Medulla oblongata (tissue), 1 donor: Measurements from ENCODE around the gene ARMC5.
"Not testable (repeated sequence)": the region's sequence is repeated elsewhere in the genome, so short reads cannot be mapped to it uniquely, and the experiment has no call there.

Source experiments
- DNase-seq: peaks from one replicate; pipeline ENCODE4 v3.0.0-alpha.2; 2015; ENCODE audit errors: extremely low spot score

The ARMC5 gene, protein sequence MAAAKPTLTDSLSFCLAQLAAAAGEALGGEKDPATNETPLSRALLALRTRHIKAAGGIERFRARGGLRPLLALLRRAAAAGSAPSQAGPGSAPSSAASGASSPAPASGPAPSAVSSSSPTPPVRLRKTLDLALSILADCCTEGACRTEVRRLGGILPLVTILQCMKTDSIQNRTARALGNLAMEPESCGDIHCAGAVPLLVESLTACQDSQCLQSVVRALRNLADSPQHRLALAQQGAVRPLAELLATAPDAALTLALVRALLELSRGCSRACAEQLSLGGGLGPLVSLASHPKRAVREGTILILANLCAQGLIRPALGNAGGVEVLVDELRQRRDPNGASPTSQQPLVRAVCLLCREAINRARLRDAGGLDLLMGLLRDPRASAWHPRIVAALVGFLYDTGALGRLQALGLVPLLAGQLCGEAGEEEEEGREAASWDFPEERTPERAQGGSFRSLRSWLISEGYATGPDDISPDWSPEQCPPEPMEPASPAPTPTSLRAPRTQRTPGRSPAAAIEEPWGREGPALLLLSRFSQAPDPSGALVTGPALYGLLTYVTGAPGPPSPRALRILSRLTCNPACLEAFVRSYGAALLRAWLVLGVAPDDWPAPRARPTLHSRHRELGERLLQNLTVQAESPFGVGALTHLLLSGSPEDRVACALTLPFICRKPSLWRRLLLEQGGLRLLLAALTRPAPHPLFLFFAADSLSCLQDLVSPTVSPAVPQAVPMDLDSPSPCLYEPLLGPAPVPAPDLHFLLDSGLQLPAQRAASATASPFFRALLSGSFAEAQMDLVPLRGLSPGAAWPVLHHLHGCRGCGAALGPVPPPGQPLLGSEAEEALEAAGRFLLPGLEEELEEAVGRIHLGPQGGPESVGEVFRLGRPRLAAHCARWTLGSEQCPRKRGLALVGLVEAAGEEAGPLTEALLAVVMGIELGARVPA

DNA sequence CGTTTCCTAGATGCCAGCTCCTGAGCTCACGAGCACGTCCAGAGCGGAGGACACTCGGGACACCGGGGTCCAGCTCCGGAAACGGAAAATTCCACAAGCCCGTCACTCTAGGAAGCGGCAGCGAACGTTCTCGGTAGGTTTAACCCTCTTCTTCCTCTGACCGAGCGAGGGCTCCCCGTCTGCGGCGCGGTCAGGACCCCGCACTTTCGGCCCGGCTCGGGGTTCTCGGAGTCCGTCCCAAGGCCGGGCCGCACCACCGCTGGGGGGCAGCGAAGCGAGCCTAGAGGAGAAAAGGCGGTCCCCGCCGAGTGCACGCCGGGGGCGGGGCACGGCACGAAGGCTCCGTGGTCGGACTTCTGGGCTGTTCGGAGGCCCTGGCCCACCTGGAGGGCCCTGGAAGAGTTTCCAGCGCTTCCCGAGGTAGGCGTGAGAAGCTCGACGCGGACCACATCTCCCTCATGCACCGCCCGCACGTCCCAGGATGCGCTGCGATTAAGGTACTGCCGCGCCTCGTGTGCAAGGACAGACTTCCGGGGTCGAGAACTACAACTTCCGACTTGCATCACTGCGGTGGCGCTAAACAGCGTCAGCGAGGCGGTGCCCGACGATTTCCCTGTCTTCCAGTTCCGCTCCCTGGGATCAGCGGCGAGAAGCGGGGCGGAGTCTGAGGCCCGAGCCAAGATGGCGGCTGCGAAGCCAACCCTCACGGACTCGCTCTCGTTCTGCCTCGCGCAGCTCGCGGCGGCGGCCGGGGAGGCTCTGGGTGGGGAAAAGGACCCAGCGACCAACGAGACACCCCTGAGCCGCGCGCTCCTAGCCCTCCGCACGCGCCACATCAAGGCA lies at the start of gene ARMC5:
ARMC5 (plus strand) TSS at position 658 of the 843 bp plus-strand sequence; CDS start at position 682, 24 bp downstream.
- peak; percentile 99 for DNase-seq

DNA sequence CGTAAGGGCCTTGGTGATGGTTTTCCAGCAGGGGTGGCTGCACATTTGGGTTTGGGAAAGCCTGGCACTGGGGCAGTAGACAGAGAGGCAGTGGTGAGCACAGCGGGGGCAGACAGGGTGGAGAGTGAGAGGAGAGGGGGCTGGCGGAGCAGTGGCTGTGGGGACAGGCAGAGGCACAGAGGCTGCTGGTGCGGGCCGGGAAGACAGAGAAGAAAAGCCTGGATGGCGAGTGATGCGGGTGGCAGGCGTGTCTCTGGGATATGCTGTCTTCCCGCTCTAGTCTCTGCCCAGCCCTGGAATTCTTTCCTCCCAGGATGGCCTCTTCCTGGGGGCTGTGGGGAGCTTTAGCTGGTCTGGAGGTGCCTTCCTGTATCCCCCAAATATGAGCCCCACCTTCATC lies 49.2 kb upstream of the ARMC5 start:
- no peak for DNase-seq

DNA sequence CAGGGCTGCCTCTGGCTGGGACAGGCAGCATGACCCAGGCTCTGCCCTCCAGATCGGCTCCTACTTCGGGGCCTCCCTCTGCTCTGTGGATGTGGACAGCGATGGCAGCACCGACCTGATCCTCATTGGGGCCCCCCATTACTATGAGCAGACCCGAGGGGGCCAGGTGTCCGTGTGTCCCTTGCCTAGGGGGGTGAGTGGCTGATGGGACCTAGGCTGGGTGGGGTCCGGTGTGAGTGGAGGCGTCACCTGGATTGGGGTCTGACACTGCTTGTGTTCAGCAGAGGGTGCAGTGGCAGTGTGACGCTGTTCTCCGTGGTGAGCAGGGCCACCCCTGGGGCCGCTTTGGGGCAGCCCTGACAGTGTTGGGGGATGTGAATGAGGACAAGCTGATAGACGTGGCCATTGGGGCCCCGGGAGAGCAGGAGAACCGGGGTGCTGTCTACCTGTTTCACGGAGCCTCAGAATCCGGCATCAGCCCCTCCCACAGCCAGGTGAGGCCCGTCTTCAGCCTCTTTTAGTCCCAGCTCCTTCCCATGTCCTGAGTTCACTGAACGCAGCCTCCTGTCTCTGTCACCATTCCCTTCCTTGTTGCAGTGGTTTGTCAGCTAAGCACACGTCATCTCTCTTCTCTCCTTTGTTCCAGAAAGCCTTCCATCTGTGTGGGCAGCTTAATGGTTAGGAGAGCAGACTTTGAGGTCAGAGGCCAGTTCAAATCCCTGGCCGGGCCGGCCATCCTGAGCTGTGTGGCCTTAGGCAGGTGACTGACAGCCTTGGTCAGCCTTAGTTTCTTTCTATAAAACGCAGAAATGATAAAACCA lies 48.1 kb upstream of the ARMC5 start:
- DNase-seq = no peak

DNA sequence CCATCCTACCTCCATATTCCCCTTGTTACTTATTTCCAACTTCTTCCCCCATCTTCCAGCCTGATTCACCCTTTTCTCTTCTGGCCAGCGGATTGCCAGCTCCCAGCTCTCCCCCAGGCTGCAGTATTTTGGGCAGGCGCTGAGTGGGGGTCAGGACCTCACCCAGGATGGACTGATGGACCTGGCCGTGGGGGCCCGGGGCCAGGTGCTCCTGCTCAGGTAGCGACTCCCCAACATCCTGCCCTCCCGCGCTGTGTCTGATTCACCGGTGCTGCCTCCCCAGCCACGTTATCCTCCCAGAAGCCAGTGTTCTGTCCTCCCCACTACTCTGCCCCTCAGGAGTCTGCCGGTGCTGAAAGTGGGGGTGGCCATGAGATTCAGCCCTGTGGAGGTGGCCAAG lies 46.6 kb upstream of the ARMC5 start:
- no peak for DNase-seq

DNA sequence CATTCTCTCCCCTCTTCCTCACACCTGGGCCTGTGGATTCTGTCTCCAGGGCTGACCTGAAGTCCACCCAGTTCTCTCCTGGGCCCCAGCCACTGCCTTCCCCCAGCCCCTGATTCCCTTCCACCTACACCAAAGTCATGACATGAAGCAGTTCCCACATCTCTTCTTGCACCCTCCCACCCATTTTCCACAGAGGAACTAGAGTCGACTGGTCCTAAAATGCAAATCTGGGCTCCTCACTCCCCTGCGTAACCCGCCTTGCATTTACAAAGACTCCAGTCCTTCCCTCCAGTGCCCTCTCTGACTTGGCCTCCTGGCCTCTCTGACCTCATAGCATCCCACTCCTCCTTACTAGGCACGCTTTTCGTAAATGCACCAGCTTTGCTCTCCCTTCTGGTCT lies 45.9 kb upstream of the ARMC5 start:
- DNase-seq = no peak

DNA sequence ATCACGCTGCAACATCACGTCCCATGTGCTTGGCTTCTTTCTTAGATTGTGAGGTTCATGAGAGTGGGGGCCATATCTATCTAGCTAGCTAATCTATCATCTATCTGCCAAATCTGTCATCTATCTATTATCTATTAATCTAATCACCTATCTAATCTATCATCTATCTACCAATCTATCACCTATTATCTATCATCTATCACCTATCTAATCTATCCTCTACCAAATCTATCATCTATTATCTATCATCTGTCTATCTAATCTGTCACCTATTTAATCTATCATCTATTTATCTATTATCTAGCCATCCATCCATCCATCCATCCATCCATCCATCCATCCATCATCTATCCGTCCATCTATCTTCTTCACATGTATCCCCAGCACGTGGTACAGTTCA lies 45.4 kb upstream of the ARMC5 start:
- no peak for DNase-seq

DNA sequence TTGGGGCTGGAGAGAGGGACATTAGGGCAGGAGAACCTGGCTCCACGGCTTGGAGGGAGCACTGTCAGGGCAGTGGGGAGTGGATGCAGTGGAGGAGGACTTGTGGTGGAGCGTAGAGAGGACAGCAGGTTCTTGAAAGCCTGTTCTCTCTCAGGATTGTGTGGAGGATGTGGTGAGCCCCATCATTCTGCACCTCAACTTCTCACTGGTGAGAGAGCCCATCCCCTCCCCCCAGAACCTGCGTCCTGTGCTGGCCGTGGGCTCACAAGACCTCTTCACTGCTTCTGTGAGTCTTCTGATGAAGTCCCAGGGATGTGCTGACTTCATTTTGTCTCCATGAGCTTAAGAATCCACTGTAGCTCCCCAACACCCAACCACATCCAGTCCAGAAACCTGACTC lies 44.6 kb upstream of the ARMC5 start:
- no peak for DNase-seq

DNA sequence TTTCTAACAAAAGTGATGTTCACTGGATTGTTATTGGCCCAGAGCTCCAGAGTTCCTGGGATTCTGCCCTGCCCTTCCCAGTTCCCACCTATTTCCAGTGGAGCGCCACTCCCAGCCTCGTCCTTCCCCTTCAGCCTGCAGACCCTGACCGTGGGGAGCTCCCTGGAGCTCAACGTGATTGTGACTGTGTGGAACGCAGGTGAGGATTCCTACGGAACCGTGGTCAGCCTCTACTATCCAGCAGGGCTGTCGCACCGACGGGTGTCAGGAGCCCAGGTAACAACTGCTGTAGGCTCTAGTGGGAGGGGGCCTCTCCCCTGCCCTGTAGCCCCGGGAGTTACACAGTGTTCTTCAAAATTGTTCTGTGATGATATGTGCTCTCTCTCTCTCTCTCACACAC lies 42.9 kb upstream of the ARMC5 start:
- DNase-seq = no peak

DNA sequence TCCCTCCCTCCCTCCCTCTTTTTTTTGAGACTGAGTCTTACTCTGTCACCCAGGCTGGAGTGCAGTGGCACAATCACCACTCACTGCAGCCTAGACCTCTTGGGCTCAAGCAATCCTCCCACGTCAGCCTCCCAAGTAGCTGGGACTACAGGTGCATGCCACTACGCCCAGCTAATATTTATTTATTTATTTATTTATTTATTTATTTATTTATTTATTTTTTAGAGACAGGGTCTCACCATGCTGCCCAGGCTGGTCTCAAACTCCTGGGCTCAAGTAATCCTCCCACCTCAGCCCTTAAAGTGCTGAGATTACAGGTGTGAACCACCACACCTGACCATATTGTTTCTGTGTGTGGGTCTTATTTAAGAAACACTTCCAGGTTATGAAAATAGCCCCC lies 42.3 kb upstream of the ARMC5 start:
- DNase-seq = not testable (repeated sequence)

DNA sequence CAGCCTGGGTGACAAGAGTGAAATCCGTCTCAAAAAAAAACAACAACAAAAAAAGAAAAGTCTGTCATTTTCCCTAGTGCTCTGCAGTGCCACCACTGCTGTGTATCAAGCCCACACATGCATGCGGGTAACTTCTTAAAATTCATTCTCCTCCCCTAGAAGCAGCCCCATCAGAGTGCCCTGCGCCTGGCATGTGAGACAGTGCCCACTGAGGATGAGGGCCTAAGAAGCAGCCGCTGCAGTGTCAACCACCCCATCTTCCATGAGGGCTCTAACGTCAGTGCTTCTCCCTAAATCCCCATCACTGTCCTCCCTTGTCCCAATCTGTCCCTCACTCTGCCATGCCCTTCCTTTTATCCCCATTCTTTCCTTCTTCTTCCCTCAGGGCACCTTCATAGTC lies 41.4 kb upstream of the ARMC5 start:
- no peak for DNase-seq

DNA sequence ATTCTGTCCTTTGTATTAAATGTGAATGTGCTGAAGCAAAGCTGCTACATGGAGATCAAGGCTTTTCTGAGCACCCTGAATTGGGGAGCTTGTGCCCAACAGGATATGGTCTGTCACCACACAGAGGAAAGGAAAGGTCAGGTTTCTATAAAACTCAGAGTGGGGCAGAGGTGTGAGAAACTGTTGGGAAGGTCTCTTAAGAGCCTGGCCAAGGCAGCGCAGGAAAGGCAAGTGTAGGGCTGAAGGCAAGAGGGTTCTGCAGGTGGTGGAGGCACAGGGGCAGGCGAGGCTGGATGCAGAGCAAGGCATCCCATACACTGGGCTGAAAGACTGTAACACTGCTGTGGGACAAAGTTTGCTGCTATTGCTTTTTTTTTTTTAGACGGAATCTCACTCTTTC lies 39.3 kb upstream of the ARMC5 start:
- DNase-seq = no peak

DNA sequence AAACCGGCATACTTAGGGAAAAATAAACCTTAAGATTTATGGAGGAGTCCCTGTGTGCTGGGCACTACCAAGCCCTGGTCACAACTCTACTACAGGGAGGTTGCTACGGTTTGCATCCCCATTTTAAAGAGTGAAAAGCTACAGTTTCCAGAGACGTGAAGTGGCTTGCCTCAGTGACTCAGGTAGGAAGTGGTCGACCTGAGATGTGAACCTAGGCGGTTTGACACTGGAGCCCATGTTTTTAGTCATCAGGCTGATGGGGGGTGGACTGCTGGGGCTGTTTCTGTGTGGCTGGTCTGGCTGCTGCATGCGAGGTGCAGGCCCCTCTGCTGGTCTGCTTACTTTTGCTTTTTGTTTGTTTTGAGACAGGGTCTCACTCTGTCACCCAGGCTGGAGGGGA lies 37.7 kb upstream of the ARMC5 start:
- no peak for DNase-seq

DNA sequence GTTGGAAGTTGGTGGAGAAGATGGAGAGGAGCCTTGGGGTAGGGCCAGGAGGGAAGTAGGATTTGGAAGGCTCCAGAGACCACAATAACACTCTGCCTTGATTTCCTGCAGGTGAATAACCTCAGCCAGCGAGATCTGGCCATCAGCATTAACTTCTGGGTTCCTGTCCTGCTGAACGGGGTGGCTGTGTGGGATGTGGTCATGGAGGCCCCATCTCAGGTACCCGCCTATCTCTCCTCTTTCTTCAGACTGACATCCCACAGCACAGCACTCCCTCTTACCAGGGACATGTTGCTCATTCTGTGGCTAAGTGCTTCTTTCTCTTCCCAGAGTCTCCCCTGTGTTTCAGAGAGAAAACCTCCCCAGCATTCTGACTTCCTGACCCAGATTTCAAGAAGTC lies 36.1 kb upstream of the ARMC5 start:
- DNase-seq = no peak

DNA sequence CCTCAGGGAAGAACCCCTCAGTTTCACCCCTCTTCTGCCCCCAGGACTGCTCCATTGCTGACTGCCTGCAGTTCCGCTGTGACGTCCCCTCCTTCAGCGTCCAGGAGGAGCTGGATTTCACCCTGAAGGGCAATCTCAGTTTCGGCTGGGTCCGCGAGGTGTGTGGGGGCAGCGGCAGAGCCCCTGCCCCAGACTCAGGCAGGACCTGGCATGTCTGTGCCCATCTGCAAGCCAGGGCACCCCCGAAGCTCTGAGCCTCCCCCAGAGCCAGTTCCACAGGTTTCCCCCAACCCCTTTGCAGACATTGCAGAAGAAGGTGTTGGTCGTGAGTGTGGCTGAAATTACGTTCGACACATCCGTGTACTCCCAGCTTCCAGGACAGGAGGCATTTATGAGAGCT lies 35.5 kb upstream of the ARMC5 start:
- no peak for DNase-seq

DNA sequence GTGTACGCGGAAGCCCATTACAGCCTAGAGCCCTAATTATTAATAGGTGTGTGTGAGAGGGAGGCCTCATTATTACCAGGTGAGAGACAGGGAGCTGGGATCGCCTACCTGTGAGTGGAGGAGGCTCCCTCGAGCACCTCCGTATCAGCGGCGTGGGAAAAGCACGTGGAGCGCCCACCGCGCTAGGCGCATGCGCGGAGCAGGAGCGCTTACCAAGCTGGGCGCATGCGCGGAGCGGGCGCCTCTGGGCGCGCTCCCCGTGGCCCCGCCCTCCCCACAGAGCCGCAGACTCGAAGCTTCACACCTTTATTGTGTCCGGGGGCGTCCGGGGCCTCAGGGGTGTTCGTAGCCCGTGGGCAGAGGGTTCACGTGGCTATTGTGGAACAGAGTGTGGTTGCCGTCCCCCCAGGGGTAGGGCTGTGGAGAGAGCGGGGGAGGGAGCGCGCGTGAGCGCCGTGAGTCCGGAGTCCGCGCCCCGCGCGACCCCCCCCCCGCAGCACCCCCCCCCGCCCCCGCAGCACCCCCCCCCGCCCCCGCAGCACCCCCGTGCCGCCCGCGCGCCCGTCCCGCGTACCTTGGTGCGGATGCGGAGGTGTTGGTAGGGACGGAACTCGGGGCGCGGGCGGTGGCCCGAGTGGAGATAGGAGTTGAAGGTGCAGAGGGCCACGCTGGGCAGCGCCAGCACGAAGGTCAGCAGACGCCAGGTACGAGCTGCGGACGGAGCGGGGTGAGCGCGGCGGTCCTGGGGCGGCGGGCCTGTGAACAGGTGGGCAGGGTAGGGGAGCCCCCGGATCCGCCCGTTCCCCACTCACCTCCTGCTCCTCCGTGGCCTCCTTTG lies 31.6 kb upstream of the ARMC5 start:
- peak; percentile 71 for DNase-seq

DNA sequence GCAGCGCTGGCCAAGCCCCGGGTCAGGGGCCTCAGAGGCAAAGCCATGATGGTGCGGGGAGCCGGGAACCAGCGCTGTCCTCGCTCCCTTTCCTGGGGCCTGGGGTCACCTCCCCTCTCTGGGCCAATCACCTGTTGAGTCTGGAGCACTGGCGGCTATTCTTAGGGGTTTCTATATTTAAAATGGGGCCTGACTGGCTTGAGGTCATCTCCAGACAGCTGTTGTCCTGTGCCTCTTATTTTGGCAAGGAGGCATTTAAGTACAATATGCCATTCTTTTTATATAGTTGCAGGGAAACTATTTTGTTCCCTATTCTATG lies 31.1 kb upstream of the ARMC5 start, which contains the start of gene COX6A2:
COX6A2 (minus strand) TSS at position 82 of the 319 bp plus-strand sequence; CDS start at position 47, 35 bp downstream.
- DNase-seq = no peak

DNA sequence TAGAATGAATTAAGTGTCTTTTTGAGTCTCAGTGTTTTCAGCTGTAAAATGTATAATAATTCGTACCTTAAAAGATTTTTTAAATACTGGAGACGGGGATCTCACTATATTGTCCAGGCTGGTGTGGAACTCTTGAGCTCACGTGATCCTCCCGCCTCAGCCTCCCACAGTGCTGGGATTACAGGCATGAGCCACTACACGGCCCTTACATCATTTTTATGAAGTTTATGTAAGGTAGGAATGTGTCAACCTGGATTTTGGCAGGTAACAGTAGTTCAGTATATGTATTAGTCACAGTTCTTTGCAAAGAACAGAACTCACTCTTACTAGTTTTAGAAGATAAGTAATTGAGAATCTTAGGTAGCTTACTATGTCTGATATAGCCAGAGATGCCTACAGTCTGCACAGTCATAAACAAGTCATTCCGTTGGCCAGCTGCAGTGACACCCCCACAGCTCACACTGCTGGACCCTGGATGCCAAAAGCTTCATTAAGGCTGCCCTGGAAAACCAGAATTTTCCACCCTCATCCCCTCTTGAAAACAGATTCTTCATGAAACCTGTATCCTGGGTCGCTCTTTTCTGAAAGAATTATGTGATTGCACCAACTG lies 30.6 kb upstream of the ARMC5 start:
- DNase-seq = no peak

DNA sequence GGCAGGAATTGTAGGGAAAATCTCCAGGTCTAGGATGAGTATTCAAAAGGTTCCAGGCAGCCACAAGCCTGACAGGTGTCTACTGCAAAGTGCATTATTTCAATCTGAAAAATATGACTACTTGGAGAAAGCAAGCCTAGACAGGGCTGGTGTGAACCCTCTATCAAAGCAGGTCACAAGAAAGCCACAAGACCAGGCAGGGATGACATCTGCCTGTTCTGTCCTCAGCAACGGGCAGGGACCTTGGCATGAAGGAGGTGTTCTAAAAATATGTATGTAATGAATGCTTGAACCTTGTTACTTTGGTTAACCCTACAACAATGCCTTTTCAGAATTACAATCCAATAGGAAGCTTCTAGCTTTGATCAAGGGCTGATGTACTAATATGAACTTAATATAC lies 30.0 kb upstream of the ARMC5 start:
- no peak for DNase-seq

DNA sequence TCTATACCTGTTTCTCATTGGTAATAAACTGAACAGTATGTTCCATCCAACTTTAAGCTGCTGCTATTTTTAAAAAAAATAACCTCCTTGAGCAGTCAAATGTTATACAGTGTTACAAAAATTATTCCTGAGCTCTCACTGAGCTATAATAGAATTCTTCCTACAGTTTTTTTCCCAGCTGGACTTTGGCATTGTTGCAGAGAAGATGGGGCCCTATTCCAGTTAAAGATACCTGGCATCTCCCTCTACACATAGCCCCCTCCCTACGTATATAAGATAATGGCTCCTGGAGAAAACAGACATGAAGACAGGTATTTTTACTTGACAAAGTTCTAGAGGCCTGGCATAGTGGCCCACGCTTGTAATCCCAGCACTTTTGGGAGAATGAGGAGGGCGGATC lies 29.5 kb upstream of the ARMC5 start:
- DNase-seq = no peak
